Stimulated activated CD4-positive, alpha-beta T cell treated with anti-CD3 and anti-CD28 coated beads, Interleukin-1b, Interleukin-23, amount 100 ng/mL, for 1 hour (primary cell): Measurements from ENCODE around the gene SMYD3.

Experiments
- DNase-seq, 2 donors: peaks; one replicate each; pipeline ENCODE4 v3.0.0-alpha.2; 2020; ENCODE audit warnings: low read depth in 2 of 2

Gene SMYD3

DNA sequence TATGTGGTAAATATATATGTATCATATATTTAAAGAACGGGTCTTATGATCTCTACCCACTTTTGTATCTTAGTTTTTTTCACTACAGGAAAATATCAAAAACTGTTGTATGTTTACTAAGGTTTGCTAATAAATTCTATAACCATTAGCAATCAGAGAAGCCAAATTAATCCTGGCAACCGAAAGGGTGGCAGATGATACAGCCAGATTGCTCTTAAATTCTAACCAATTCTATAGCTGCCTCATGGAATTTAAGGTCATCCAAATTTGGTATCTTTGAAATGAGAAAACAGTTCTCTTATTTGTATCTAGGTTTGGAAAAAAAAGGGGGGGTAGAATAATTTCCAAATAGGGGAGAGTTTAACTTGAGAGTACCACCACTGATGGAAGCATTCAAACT is 591.2 kb downstream of the SMYD3 start:
- no peak for DNase-seq

DNA sequence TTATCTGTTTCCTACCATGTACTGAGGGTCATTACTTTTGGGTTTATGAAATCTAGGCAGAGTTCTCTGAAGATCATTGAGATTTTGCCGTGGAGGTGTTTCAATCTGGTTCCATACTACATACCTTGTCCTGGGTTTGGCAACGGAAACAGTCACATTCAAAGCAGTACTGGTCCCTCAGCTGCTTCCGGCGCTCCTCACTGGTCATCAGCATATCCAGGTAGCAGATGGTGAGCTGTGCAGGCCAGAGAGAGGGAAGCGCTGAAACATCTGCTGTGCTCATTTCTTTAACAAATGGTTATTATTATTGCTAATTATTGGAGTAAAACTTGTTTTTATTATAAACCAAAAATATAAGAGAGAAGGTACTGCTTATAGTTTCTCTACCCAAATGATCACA is 591.7 kb downstream of the SMYD3 start:
- DNase-seq, result no peak

DNA sequence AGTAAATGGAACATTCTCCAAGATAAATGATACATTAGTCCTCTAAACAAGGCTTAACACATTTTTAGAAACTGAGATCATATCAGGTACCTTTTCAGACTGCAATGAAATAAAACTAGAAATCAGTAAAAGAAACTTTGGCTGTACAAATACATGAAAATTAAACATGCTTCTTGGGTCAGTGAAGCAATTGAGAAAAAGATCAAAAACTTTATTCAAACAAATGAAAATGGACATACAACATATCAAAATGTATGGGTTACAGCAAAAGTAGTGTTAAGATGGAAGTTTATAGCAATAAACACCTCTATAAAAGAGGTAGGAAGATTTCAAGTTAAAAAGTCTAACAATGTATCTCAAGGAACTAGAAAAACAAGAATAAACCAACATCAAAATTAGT is 598.5 kb downstream of the SMYD3 start:
- no peak for DNase-seq

DNA sequence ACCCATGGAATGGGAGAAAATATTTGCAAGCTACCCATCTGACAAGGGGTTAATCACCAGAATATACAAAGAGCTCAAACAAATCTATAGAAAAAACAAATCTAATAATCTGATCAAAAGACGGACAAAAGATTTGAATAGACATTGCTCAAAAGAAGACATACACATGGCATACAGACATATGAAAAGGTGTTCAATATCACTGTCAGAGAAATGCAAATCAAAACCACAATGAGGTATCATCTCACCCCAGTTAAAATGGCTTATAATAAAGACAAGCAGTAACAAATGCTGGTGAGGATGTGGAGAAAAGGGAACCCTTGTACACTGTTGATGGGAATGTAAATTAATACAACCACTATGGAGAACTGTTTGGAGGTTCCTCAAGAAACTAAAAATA is 600.9 kb downstream of the SMYD3 start:
- DNase-seq, result no peak

DNA sequence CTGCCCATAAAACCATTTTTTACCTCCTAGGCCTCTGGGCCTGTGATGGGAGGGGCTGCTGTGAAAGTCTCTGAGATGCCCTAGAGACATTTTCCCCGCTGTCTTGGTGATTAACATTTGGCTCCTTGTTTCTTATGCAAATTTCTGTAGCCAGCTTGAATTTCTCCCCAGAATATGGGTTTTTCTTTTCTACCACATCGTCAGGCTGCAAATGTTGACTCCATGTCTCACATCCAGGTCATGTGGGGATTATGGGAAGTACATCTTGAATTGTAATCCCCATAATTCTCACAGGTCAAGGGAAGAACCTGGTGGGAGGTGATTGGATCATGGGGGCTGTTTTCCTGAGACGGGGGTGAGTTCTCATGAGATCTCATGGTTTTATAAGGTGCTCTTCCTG is 603.2 kb downstream of the SMYD3 start:
- no peak for DNase-seq

DNA sequence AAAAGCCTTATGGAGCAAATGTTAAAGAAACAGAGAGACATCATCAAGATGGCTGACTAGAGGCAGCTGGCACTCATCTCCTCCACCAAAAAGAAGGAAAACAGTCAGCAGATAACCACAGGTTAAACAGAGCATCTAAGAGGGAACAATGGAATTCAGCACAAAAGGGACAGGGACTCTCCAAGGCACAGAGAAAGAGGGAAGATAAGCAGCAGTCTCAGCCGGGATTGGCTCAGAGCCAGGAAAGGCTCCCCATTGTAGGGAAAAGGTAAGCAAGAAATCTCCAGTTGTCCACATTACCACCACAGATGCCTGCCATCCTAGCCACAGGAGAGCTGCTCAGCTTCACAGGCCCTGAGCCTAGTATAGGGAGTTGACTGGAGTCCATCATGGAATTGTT is 605.5 kb downstream of the SMYD3 start:
- DNase-seq, result no peak

DNA sequence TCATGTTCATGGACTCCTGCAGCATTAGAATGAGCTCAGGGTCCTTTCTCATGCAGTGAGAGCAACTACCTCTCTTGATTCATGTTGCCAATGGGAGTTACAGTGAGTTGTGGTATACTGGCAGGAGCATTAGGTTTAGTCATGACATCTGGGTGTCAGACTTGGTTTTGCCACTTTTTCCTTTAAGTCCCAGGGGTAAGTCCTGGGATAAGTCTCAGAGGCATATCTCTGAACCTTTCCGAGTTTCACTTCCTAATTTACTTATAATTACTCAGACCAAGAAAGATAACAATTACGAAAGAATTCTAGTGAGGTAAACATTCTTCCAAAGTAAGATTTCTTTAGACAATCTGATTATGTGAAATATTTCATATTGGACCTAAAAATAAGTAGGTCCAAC is 606.0 kb downstream of the SMYD3 start:
- no peak for DNase-seq

DNA sequence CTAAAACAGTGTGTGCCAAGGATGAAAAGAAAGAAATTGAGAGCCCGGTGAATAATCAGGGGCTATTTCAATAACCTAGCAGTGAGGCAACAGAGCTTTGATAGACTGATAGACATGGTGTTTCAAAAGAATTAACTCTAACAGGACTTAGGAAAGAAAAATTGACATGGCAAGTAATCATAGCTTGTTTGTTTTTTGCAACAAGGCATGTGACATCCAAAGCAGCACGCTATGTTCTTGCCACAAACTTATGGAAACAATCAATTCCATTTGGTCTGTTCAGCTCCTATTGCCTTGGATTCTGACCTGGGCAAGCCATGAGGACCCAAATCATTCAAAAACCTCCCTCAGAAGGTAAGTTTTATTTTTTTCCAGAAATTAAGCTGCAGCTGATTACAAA is 608.5 kb downstream of the SMYD3 start:
- DNase-seq, result no peak

DNA sequence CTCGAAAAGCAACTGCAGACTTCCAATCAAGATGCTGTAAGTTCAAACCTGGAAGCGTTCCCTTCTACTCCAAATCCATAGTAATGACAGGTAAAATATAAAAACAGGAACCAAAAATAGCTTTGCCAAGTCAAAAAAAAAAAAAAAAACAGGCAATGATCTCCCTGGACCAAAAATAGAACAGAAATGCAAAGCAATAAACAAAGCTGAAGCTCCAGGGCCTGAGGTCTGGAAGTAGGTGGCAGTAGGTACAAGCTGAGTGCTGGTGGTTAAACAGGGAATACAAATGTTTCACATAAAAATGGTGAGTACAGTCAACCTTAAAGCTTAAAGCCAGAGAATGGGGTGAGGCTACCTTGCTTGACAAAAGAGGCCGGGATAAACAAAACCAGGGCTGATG is 610.8 kb downstream of the SMYD3 start:
- DNase-seq, result no peak

DNA sequence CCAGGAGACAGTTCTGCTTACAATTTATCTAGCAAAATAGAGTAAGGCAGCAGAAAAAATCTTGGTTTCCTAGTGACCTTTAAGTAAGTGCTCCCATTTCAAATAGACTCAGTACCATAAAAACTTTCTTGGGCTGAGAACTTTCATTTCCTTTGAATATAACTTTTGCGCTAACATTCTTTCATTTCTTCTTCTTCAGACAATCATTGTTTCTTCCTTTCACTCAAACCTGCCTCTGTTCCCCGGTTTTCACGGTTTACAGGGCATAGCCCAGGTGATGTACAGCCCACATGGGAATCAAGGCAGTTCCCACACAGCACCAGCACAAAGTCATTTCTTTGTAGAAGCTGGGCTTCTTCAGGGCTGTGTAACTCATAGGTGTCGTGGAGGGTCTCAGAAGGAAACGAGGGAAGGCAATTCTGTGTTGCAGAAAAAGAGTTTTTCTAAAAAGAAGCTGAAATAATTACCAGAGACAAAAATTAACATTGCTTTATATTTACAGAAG is 611.6 kb downstream of the SMYD3 start:
- no peak for DNase-seq

DNA sequence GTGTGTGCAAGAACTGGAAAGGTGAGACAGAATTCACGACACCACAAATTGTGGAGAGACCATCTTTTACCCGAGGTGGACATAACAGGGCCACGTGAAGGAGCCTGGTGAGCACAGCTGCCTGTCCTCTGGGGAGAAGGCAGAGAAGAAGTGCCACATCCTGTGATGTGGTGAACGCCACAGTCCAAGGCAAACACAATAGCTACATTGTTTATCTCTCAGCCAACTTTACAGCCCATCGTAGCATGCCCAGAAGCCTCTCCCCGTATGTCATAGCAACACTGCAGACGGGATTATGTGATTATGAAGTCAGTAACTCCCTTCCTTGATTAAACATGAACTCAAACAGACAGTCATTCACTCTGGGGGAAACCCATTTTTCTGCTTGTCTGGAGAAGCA is 612.2 kb downstream of the SMYD3 start:
- DNase-seq, result no peak

DNA sequence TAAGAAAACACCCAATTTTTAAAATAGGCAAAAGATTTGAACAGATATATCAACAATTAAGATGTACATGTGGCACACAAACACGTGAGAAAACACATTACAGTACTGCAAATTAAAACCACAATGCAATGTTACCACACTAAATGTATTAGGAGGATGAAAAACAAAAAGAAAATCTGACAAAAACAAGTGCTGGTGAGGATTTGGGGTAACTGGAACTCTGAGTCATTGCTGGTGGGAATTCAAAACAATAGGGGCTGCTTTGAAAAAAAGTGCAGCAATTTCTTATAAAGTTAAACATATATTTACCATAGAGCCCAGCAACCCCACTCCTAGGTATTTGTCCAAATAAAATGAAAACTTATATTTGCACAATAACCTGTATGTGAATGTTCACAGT is 614.1 kb downstream of the SMYD3 start:
- DNase-seq, result no peak

DNA sequence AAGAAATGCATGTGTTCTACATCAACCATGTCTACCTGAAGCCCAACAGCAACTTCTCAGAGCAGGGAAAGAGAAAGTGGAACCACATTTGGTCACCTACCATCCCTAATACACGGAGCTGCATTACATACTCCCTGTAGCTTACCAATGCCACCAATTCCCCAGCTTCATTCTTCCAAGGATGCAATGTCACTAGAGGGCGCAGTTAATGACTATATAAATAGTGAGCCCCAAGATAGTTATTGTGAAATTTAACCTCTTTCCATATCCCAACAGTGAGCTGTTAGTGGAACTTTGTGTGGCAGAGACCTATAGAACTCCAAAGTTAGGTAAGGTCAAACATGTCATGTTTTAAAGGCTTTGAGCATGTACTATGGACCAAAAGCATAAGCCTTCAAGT is 618.3 kb downstream of the SMYD3 start:
- no peak for DNase-seq

DNA sequence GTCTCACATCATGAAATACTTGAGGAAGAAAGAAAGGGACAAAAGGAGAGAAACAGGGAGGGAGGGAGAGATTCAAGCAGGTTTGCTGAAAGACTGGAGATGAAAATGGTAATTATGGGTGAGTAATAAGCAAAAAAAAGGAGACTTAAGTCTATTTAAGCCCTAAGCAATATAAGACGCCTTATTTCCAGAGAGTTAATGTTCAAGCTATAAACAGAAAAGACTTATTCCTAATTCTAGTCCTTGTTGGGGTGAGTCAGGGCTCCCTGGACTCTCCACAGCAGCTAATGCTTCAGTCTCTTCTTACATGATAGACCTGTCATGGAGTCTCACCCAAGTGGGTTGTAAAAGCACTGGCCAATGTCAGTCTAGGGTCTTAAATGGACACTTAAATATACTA is 619.2 kb downstream of the SMYD3 start:
- no peak for DNase-seq

DNA sequence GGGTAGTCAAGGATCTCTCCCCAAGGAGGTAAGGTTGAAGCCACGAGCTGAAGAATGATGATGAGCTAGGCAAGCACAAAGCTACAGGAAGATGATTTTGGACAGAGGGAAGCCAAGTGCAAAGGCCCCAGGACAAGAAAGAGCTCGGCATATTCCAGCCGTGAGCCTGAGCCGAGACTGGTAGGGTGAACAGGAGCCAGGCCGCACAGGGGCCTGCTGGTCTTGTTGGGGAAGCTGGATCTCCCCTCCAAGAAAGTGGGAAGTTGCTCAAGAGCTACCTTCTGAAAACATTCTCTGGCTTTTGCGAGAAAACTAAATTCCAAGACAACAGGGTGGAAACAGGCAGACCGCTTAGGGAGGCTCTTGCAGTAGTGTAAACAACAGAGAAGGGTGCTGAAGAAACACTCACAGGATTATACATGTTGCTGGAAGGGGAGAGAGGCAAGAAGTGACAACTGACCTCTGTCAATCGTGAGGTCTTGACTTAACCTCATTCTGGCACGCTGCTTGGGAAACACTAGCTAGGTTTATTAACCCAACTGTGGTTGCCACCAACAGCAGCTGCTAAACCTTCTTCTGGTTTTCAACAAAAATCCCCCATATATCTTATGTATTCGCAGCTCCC is 625.2 kb downstream of the SMYD3 start:
- DNase-seq, result no peak

DNA sequence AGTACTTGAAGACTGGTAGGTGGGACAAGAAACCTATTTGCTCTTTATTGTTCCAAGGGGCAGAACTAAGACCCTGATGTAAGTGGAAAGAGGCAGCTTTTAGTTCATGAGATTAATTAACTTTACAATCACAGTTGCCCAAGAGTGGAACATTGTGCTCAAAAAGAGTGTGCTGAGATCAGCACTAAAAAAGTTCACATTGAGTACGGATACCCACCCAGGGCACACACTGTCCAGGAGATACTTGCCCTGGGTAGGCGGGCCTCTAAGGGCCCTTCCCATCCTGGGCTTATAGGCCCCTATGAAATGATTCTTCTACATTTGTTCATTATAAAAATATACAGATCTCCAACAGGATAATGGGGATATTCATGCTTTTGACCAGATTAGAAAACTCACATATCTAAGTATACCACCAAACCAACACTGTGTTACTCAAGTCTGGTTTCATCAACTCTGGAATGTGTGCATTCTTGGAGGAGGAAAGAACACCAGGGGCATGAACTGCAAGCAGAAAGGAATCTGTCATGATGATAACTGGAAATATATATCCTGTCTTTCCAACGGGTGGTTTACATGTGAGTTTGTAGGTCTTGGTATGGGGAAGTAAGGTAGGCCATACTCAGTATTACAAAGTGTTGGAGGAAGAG is 626.2 kb downstream of the SMYD3 start:
- no peak for DNase-seq

DNA sequence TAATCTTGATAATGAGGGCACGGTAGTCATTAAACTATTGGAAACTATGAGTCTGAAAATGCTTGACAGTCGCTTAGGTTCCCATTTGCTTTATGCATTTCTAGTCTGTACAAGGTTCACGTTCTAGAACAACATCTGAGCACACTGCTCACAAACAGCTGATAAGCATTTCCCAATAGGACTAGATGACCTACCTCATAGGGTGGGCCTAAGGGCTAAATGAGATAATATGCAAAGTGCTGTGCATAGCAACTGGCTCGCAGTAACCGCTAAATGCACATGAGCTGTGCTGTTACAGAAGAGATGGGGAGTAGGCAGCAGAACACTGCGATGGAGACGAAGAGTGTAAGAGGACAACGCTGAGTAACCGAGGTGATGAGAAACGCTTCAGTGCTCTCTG is 628.0 kb downstream of the SMYD3 start:
- DNase-seq, result no peak

DNA sequence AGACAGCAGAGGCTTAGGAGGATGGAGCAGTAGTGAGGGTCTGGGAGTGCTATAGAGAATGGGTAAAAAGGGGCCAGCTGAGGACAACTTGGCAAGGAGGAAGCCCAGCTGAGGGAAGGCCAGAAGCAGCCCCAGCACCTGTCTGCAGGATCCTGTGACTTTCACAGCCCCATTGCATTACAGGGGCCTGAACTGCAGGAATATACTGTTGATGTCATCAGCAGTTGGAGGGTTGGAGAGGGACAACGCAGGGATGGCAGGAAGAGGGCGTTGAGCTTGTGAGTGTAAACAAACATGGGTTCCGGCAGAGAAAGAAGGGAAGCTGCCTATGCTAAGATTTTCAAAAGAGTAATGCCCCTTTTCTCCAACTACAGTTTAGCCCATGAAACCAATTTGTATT is 628.5 kb downstream of the SMYD3 start:
- no peak for DNase-seq

DNA sequence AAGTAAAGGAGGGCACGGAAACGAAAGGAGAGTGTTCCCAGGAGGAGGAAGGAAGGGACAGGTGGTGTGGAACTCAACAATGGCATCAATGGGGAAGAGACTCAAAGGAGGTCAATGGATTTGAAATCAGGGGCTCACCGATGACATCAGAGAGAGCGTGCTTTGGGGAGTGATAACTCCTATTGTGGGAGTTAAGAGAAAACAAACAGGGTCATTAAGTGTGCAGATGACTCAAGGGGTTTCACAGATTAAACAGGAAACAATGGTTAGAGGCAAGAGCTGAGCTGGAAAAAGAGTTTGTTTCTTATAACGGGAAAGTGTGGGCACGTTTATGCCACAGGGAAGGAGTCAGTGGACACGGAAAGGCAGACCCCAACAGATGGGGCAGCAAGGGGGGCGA is 629.1 kb downstream of the SMYD3 start:
- no peak for DNase-seq

DNA sequence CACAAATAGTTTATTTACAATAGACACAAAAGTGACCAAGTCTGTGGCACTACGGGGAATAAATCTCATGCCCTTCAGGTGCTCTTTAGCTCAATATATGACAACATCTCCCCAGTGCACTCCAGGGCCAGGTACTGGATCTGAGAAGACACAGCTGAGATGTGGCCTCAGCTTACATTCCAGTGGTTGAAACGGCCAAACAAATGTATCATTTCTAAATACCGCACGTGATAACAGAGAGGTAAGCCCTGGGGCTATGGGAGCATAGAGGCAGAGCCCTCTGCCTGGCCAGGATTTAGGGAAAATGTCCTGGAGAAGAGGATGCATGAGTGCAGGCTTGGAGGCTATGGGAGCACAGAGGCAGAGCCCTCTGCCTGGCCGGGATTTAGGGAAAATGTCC is 630.5 kb downstream of the SMYD3 start:
- no peak for DNase-seq

DNA sequence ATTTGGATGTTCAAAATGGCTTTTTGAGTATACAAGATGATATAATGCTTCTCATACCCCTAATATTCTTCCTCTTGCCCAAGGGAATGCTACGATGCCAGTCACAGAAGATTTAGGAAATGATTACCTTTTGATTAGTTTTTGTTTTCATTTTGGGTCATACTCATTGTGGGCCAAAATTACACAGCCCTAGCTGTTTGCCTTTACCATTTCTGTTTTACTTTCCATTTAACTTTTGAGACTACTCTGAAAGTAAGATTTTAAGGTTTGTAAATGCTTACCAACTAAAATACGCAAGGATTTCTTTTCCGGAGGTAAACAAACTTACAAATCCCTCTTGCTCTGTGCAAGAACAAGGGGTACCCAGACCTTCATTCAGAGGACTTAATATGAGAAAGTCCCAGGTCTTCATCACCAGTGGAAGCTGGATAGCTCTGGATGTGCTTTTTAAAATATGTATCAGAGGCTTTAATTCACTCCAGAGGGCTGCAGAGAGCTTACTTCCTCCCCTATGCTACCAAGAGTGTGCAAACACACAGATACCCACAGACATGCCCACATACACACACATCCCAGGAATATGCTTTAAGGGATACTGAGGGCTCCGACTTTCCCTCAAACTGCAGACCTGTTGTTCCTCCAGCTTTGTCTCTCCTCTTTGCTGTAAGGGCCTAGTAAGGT is 631.4 kb downstream of the SMYD3 start:
- no peak for DNase-seq

DNA sequence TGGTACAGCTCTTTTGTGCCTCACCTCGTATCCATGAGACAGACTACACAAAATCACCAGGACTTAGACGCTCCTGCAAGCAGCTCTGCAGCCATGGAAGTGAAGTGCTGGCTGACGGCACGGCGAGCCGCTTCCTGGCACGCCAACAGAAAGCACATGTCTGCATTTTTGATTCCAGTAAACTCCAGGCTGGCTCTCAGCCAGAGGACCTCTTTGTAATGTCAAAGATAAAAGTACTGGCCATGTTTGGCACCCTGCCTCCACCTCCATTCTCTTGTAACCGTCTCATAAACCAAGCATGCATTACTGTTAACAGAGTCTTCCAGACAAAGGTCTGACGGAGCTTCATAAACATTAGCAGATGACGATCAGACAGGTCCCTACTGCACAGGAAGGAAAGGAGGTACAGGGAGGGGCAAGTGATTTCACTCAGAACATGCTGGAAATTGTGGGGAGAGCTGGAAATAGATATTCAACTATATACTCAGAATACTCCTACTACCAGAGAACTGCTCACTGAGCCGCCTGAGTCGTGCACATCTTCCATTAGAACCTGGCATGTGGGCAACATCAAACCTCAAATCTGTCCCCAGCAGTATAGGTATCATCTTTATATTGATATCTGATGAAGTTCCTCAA is 632.0 kb downstream of the SMYD3 start:
- DNase-seq, result no peak
